Mesenchymal stem cell (in vitro differentiated cells and primary cell): ENCODE results near the gene ARVCF.
A peak's percentile ranks its signal among the peaks of the same experiment; 100 is the strongest.

Experiments used
- DNase-seq: peaks from one replicate; pipeline ENCODE4 v3.0.0-alpha.2; 2013
- H2AFZ ChIP-seq: one replicate; pipeline ENCODE4 v1.6.1; 2013; ENCODE audit warnings: low read depth, mild to moderate bottlenecking, control low read depth, inconsistent platforms, low read length, moderate library complexity
- H2AK5ac ChIP-seq: 2 replicates; pipeline ENCODE4 v1.6.1; 2013; ENCODE audit warnings: low read length, moderate library complexity, mild to moderate bottlenecking, inconsistent platforms; ENCODE audit not compliant: severe bottlenecking
- H2BK120ac ChIP-seq: one replicate; pipeline ENCODE4 v1.6.1; 2013; ENCODE audit warnings: low read depth, mild to moderate bottlenecking, inconsistent platforms, low read length, moderate library complexity
- H2BK12ac ChIP-seq, 2 experiments: one replicate each; pipeline ENCODE4 v1.6.1; 2013; ENCODE audit warnings: inconsistent platforms in 2 of 2, low read length in 2 of 2, mild to moderate bottlenecking in 2 of 2, moderate library complexity in 2 of 2, control low read depth in 1 of 2
- H2BK15ac ChIP-seq: one replicate; pipeline ENCODE4 v1.6.1; 2013; ENCODE audit warnings: mild to moderate bottlenecking, low read depth, inconsistent platforms; ENCODE audit not compliant: poor library complexity, severe bottlenecking
- H2BK5ac ChIP-seq: 2 replicates; pipeline ENCODE4 v1.6.1; 2013; ENCODE audit warnings: low read depth, mild to moderate bottlenecking, low read length, control low read depth, inconsistent platforms; ENCODE audit not compliant: poor library complexity, severe bottlenecking
- H3K14ac ChIP-seq, 2 experiments: one replicate each; pipeline ENCODE4 v1.6.1; 2013; ENCODE audit warnings: inconsistent platforms in 2 of 2, low read length in 2 of 2, control low read depth in 1 of 2, mild to moderate bottlenecking in 1 of 2, moderate library complexity in 1 of 2
- H3K18ac ChIP-seq, 2 experiments: one replicate each; pipeline ENCODE4 v1.6.1; 2013; ENCODE audit warnings: inconsistent platforms in 2 of 2, low read length in 2 of 2, control low read depth in 1 of 2, low read depth in 1 of 2, mild to moderate bottlenecking in 1 of 2
- H3K23ac ChIP-seq, 2 experiments: one replicate each; pipeline ENCODE4 v1.6.1; 2013; ENCODE audit warnings: inconsistent platforms in 2 of 2, low read length in 2 of 2, mild to moderate bottlenecking in 2 of 2, moderate library complexity in 2 of 2, control low read depth in 1 of 2
- H3K27ac ChIP-seq: 2 replicates; pipeline ENCODE4 v1.5.1; 2013; ENCODE audit warnings: mild to moderate bottlenecking, moderate library complexity, low read length, control low read depth, inconsistent platforms; ENCODE audit not compliant: poor library complexity, severe bottlenecking
- H3K27me3 ChIP-seq, 2 experiments: 2 replicates each; pipeline versions ENCODE4 v1.6.1 to v1.7.0; 2013; ENCODE audit warnings: low read length in 2 of 2, mild to moderate bottlenecking in 2 of 2, moderate library complexity in 2 of 2, control low read depth in 1 of 2, inconsistent platforms in 1 of 2; ENCODE audit not compliant: control insufficient read depth in 1 of 2, insufficient read depth in 1 of 2
- H3K36me3 ChIP-seq, 2 experiments: 2 replicates each; pipeline versions ENCODE4 v1.6.1 to v1.7.0; 2013; ENCODE audit warnings: low read length in 2 of 2, control low read depth in 1 of 2, inconsistent platforms in 1 of 2, low read depth in 1 of 2, mild to moderate bottlenecking in 1 of 2; ENCODE audit not compliant: insufficient read depth in 2 of 2, control insufficient read depth in 1 of 2
- H3K4ac ChIP-seq, 2 experiments: one replicate each; pipeline ENCODE4 v1.6.1; 2013; ENCODE audit warnings: inconsistent platforms in 2 of 2, low read length in 2 of 2, mild to moderate bottlenecking in 2 of 2, moderate library complexity in 2 of 2, control low read depth in 1 of 2, low read depth in 1 of 2
- H3K4me1 ChIP-seq: 2 replicates; pipeline ENCODE4 v1.6.1; 2013; ENCODE audit warnings: low read depth, low read length, control low read depth; ENCODE audit not compliant: control insufficient read depth, insufficient read depth
- H3K4me2 ChIP-seq: 2 replicates; pipeline ENCODE4 v1.6.1; 2013; ENCODE audit warnings: low read length, mild to moderate bottlenecking, inconsistent platforms; ENCODE audit not compliant: poor library complexity, severe bottlenecking
- H3K4me3 ChIP-seq, 2 experiments: 2 replicates each; pipeline versions ENCODE4 v1.5.1 to v1.7.0; 2013; ENCODE audit warnings: low read length in 2 of 2, mild to moderate bottlenecking in 2 of 2, control low read depth in 1 of 2, low read depth in 1 of 2; ENCODE audit not compliant: insufficient read depth in 1 of 2
- H3K79me1 ChIP-seq: replicated peaks from 2 replicates; pipeline ENCODE4 v1.6.1; 2013; ENCODE audit warnings: mild to moderate bottlenecking, control low read depth, low read length, inconsistent platforms; ENCODE audit not compliant: poor library complexity, severe bottlenecking
- H3K9ac ChIP-seq: 2 replicates; pipeline ENCODE4 v1.7.0; 2013; ENCODE audit warnings: mild to moderate bottlenecking, low read length, moderate library complexity
- H3K9me3 ChIP-seq: 2 replicates; pipeline ENCODE4 v1.7.0; 2013; ENCODE audit warnings: mild to moderate bottlenecking, low read length; ENCODE audit not compliant: control insufficient read depth
- H4K8ac ChIP-seq: one replicate; pipeline ENCODE4 v1.6.1; 2013; ENCODE audit warnings: inconsistent platforms, mild to moderate bottlenecking, low read length, moderate library complexity
- H4K91ac ChIP-seq: one replicate; pipeline ENCODE4 v1.6.1; 2013; ENCODE audit warnings: mild to moderate bottlenecking, low read length, inconsistent platforms
- WGBS: methylation state at CpG from one replicate; pipeline ENCODE4 v1.1.7; 2013; ENCODE audit warnings: mixed read lengths; 5-methylcytosine and 5-hydroxymethylcytosine counted together

The ARVCF gene

GRCh38 chr22:19974268-19974861 lies 42.3 kb downstream of the ARVCF start:
- no peak overlapping the region for H4K91ac ChIP-seq
- no peak overlapping the region for H3K4me2 ChIP-seq
- H3K36me3 ChIP-seq = peaks cover 13 to 73% of the 10 kb centered on the region in 2 experiments
- H2BK5ac ChIP-seq = no peak overlapping the region
- H3K9me3 ChIP-seq = no peaks in the 10 kb centered on the region
- H3K79me1 ChIP-seq = no peaks in the 10 kb centered on the region
- no peak overlapping the region for H3K23ac ChIP-seq
- 54% methylated on average over 7 of the region's 11 CpGs for WGBS
- no peak overlapping the region for H2BK15ac ChIP-seq
- DNase-seq = peak; percentile 59
- H3K27ac ChIP-seq = peak overlapping the region; percentile 18
- no peak overlapping the region for H3K4me3 ChIP-seq
- H2AFZ ChIP-seq = no peak overlapping the region
- H3K14ac ChIP-seq = no peak overlapping the region
- H3K18ac ChIP-seq = no peak overlapping the region
- no peak overlapping the region for H2BK120ac ChIP-seq
- H3K4ac ChIP-seq = no peak overlapping the region
- H3K9ac ChIP-seq = no peak overlapping the region
- H4K8ac ChIP-seq = peak overlapping the region; percentile 22
- H2AK5ac ChIP-seq = no peak overlapping the region
- H3K27me3 ChIP-seq = peaks cover 0 to 8% of the 10 kb centered on the region in 2 experiments
- H2BK12ac ChIP-seq = no peak overlapping the region
- peaks cover 26% of the 10 kb centered on the region for H3K4me1 ChIP-seq

DNA sequence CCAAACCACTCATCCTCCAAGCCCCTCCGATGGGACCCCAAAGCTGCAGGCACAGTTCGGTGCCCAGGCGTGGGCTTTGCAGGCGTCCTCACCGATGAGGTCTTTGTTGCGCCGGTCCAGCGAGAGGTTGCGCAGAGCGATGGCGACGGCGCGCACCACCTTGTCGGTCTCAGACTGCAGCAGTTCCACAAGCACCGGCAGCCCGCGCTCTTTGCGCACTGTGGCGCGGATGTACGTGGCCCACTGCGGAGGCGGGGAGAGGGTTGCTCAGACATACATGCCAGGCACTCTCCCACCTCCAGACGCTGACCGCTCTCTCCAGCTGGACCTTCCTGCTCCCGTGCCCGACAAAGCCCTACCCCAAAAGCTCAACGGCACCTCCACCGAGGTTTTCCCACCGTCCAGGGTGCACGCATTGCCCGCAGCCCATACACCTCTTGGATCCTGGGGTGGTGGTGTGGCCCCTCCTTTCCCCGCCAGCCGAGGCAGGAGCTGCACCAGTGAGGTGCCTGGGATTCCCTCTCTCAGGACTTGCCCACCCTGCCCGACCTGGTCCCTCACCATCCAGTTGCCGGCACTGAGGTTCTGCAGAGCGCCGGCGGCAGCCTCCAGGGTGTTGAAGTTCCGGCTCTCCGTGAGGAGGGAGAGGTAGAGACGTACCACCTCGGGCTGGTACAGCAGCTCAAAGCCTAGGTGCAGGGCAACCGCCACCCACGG lies 42.9 kb downstream of the ARVCF start:
- 98% methylated on average over 43 of the region's 46 CpGs for WGBS
- Histone ChIP-seq H2AFZ (no peak overlapping the region), H3K4me3 (no peak overlapping the region), H3K9me3 (no peaks in the 10 kb centered on the region), H3K9ac (no peak overlapping the region), H3K36me3 (peaks cover 8 to 72% of the 10 kb centered on the region in 2 experiments), H2BK12ac (no peak overlapping the region), H3K4ac (no peak overlapping the region), H3K23ac (no peak overlapping the region), H3K27me3 (peaks cover 0 to 8% of the 10 kb centered on the region in 2 experiments), H3K4me1 (peaks cover 26% of the 10 kb centered on the region), H4K8ac (no peak overlapping the region), H3K79me1 (no peaks in the 10 kb centered on the region), H3K14ac (no peak overlapping the region), H2BK15ac (no peak overlapping the region), H3K27ac (no peak overlapping the region), H3K4me2 (no peak overlapping the region), H2AK5ac (no peak overlapping the region), H2BK120ac (no peak overlapping the region), H3K18ac (no peak overlapping the region), H2BK5ac (no peak overlapping the region), H4K91ac (no peak overlapping the region)
- DNase-seq = no peak

DNA sequence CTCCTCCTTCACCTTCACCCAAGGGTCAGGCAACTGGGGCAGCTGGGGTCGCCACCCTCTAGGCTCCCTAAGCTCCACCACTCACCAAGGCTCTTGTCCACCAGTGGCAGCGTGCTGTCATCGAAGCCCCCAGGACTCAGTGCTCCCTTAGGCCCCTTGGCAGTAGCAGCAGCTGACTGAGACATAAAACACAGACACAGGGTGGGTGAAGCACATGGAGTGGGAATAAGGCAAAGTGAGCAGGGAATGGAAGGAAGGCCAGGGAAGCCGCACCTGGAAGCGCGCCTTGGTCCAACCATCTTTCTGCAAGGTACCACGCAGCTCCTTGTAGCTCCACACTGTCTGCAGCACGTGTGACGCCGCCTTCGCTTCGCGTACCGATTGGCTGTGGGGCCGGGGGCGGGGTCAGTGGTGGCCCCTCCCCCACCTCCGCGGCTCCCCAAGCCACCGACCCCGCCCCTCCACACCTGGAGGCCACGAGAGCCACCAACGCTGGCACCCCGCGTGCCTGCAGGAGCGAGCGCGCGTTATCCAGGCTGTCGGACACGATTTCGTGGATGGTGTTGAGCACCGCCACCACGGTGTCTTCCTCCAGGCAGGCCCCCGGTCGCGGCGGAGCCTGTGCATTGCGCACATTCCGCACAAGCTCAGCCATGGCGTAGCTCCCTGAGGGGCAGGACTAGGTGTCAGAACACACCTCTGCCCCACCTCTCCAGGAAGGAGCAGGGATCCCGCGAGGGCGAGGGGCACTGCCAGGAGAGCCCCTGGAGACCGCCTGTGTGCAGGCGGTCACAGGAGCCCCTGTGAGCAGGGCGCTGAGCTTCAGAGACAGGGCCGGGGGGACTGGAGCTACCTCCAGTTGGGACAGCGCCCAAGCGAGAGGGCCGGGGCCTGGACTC lies 43.7 kb downstream of the ARVCF start:
- no peak overlapping the region for H3K14ac ChIP-seq
- no peaks in the 10 kb centered on the region for H3K79me1 ChIP-seq
- H4K8ac ChIP-seq = no peak overlapping the region
- no peak overlapping the region for H2BK15ac ChIP-seq
- H3K36me3 ChIP-seq = peaks cover 16 to 72% of the 10 kb centered on the region in 2 experiments
- H2BK5ac ChIP-seq = no peak overlapping the region
- H3K27ac ChIP-seq = no peak overlapping the region
- H3K4me1 ChIP-seq = peaks cover 26% of the 10 kb centered on the region
- H3K27me3 ChIP-seq = peaks cover 0 to 8% of the 10 kb centered on the region in 2 experiments
- DNase-seq = no peak
- 99% methylated on average over 50 of the region's 50 CpGs for WGBS
- no peak overlapping the region for H3K4ac ChIP-seq
- no peaks in the 10 kb centered on the region for H3K9me3 ChIP-seq
- no peak overlapping the region for H2BK120ac ChIP-seq
- H3K4me2 ChIP-seq = no peak overlapping the region
- no peak overlapping the region for H3K4me3 ChIP-seq
- no peak overlapping the region for H2AFZ ChIP-seq
- H2AK5ac ChIP-seq = no peak overlapping the region
- no peak overlapping the region for H3K9ac ChIP-seq
- no peak overlapping the region for H3K18ac ChIP-seq
- H2BK12ac ChIP-seq = no peak overlapping the region
- no peak overlapping the region for H4K91ac ChIP-seq
- no peak overlapping the region for H3K23ac ChIP-seq

DNA sequence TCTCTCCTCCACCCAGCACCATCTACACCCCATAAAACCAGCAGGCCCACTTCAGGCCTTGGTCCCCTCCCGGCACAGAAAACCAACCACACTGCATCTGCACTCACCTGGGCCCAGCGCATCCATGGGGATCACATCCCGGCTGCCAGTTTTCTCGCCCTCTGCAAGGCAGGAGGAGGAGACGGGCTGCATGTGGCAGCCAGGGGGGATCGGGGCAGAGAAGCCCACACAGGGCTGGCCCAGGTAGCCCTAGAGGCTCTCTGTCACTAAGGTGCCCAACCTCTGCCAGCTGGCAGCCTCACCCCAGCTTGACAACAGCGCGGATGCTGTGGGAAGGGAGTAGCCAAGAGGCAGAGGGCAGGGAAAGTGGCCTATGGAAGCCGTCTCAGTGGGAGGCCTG lies 44.4 kb downstream of the ARVCF start:
- Histone ChIP-seq H4K91ac (no peak overlapping the region), H3K4me1 (peaks cover 26% of the 10 kb centered on the region), H2BK15ac (no peak overlapping the region), H2BK5ac (no peak overlapping the region), H2BK12ac (no peak overlapping the region), H2BK120ac (no peak overlapping the region), H3K79me1 (no peaks in the 10 kb centered on the region), H3K18ac (no peak overlapping the region), H3K9me3 (no peaks in the 10 kb centered on the region), H3K4me3 (no peak overlapping the region), H3K27ac (no peak overlapping the region), H3K4me2 (no peak overlapping the region), H3K27me3 (peaks cover 0 to 8% of the 10 kb centered on the region in 2 experiments), H3K14ac (no peak overlapping the region), H3K36me3 (peaks cover 22 to 71% of the 10 kb centered on the region in 2 experiments), H3K9ac (no peak overlapping the region), H4K8ac (no peak overlapping the region), H3K23ac (no peak overlapping the region), H2AFZ (no peak overlapping the region), H2AK5ac (no peak overlapping the region), H3K4ac (no peak overlapping the region)
- DNase-seq = no peak
- 96% methylated on average over 9 of the region's 9 CpGs for WGBS
